GM12878 (cell line): ENCODE data around the gene CEP128. TPM values are rescaled to one million over a fixed set of nuclear protein-coding genes. Genes with fewer than 3 reads are reported as not detected.
A peak's percentile ranks its signal among the peaks of the same experiment; 100 is the strongest.

Source experiments
- ASH2L ChIP-seq: fragments of 300-600, 200-600 bp; sonication (generic); IDR thresholded peaks from 2 replicates; pipeline ENCODE4 v1.6.1; 2017; ENCODE audit warnings: low read depth, mild to moderate bottlenecking, borderline replicate concordance
- CBX5 ChIP-seq: sonication (generic); IDR thresholded peaks from 2 replicates; pipeline ENCODE4 v1.6.1; 2016; ENCODE audit warnings: low read depth, moderate library complexity, mild to moderate bottlenecking, inconsistent platforms
- CHD4 ChIP-seq: fragments of 200-600 bp; sonication (generic); IDR thresholded peaks from 2 replicates; pipeline ENCODE4 v1.6.1; 2016; ENCODE audit warnings: mild to moderate bottlenecking
- CREM ChIP-seq: IDR thresholded peaks from 2 replicates; pipeline ENCODE4 v1.6.1; 2014; ENCODE audit warnings: antibody characterized with exemption, low read depth
- CUX1 ChIP-seq: IDR thresholded peaks from 2 replicates; pipeline ENCODE4 v1.6.1; 2012; ENCODE audit warnings: improper control_type of control experiment, low read depth, low read length; ENCODE audit not compliant: insufficient replicate concordance
- KAT2A ChIP-seq: conservative IDR thresholded peaks from 2 replicates; pipeline ENCODE4 v1.6.1; 2011; ENCODE audit warnings: low read depth, low read length; ENCODE audit not compliant: control insufficient read depth
- KLF5 ChIP-seq: fragments of 450-650 bp; IDR thresholded peaks from 2 replicates; pipeline ENCODE4 v1.6.1; 2014; ENCODE audit warnings: mild to moderate bottlenecking; ENCODE audit not compliant: partially characterized antibody
- LARP7 ChIP-seq: fragments of 450-650 bp; IDR thresholded peaks from 2 replicates; pipeline ENCODE4 v1.6.1; 2017; ENCODE audit warnings: mild to moderate bottlenecking
- MTA3 ChIP-seq: IDR thresholded peaks from 2 replicates; pipeline ENCODE4 v1.6.1; 2012; ENCODE audit warnings: low read length, inconsistent platforms, borderline replicate concordance
- SIN3A ChIP-seq: IDR thresholded peaks from 2 replicates; pipeline ENCODE4 v1.6.1; 2012; ENCODE audit warnings: low read depth, low read length, improper control_type of control experiment
- polyA plus RNA-seq, 11 experiments: library from polyadenylated mRNA; depleted of rRNA in 4 of 11; unstranded in 6 of 11; stranded (reverse) in 5 of 11; fragments of >200 nt; fragmentation: Nextera tagmentation in 4 of 11; fragmentation: Illumina TruSeq in 1 of 11; extraction: Ambion mirVana in 4 of 11; extraction: Trizol in 1 of 11; gene quantifications; 1 replicate in 1 of 11; 2 replicates in 10 of 11; pipeline versions ENCODE4 v1.2.1 to v1.2.3, GENCODE V29; 2011 to 2016; ENCODE audit warnings: inconsistent platforms in 2 of 11, missing spikeins in 2 of 11, low read depth in 1 of 11
- total RNA-seq, 4 experiments: library from RNA; depleted of rRNA in 3 of 4; stranded (reverse); fragments of >200 nt in 3 of 4; fragmentation: Illumina TruSeq in 1 of 4; extraction: Trizol in 1 of 4; gene quantifications; 2 replicates each; pipeline versions ENCODE4 v1.2.1 to v1.2.3, GENCODE V29; 2013 to 2021
- TF ChIP-seq, protein P1 (sequence below): fragments of 450-650 bp; formaldehyde crosslinking; IDR thresholded peaks from 2 replicates; pipeline ENCODE4 v1.4.0; 2020; ENCODE audit warnings: mild to moderate bottlenecking, moderate library complexity
- TF ChIP-seq, protein P2 (sequence below): fragments of 450-650 bp; IDR thresholded peaks from 2 replicates; pipeline ENCODE4 v1.6.1; 2017; ENCODE audit warnings: mild to moderate bottlenecking, low read depth, inconsistent platforms; ENCODE audit not compliant: poor library complexity, severe bottlenecking
- TF ChIP-seq, protein P3 (sequence below): fragments of 150-350 bp; IDR thresholded peaks from 2 replicates; pipeline ENCODE4 v1.6.1; 2016; ENCODE audit warnings: low read depth, low read length
- TF ChIP-seq, protein P4 (sequence below): IDR thresholded peaks from 2 replicates; pipeline ENCODE4 v1.6.1; 2011; ENCODE audit warnings: low read depth, mild to moderate bottlenecking, low read length, moderate library complexity, borderline replicate concordance; ENCODE audit errors: extremely low read depth

Gene CEP128
- total and polyA plus RNA-seq, 10 of the 15 experiments (the other 5 are each of a cell fraction or from before 2014, with no cell fraction given): 1.1 to 6.7 (median 3.4) TPM

GRCh38 chr14:80587096-80587724 lies 354.3 kb downstream of the CEP128 start (continued):
- no peak for TF ChIP-seq KLF5
- TF ChIP-seq ASH2L: no peak
- TF ChIP-seq, protein P1, sequence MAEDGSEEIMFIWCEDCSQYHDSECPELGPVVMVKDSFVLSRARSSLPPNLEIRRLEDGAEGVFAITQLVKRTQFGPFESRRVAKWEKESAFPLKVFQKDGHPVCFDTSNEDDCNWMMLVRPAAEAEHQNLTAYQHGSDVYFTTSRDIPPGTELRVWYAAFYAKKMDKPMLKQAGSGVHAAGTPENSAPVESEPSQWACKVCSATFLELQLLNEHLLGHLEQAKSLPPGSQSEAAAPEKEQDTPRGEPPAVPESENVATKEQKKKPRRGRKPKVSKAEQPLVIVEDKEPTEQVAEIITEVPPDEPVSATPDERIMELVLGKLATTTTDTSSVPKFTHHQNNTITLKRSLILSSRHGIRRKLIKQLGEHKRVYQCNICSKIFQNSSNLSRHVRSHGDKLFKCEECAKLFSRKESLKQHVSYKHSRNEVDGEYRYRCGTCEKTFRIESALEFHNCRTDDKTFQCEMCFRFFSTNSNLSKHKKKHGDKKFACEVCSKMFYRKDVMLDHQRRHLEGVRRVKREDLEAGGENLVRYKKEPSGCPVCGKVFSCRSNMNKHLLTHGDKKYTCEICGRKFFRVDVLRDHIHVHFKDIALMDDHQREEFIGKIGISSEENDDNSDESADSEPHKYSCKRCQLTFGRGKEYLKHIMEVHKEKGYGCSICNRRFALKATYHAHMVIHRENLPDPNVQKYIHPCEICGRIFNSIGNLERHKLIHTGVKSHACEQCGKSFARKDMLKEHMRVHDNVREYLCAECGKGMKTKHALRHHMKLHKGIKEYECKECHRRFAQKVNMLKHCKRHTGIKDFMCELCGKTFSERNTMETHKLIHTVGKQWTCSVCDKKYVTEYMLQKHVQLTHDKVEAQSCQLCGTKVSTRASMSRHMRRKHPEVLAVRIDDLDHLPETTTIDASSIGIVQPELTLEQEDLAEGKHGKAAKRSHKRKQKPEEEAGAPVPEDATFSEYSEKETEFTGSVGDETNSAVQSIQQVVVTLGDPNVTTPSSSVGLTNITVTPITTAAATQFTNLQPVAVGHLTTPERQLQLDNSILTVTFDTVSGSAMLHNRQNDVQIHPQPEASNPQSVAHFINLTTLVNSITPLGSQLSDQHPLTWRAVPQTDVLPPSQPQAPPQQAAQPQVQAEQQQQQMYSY (CRISPR knock-in tag): no peak
- TF ChIP-seq SIN3A: no peak
- TF ChIP-seq, protein P2, sequence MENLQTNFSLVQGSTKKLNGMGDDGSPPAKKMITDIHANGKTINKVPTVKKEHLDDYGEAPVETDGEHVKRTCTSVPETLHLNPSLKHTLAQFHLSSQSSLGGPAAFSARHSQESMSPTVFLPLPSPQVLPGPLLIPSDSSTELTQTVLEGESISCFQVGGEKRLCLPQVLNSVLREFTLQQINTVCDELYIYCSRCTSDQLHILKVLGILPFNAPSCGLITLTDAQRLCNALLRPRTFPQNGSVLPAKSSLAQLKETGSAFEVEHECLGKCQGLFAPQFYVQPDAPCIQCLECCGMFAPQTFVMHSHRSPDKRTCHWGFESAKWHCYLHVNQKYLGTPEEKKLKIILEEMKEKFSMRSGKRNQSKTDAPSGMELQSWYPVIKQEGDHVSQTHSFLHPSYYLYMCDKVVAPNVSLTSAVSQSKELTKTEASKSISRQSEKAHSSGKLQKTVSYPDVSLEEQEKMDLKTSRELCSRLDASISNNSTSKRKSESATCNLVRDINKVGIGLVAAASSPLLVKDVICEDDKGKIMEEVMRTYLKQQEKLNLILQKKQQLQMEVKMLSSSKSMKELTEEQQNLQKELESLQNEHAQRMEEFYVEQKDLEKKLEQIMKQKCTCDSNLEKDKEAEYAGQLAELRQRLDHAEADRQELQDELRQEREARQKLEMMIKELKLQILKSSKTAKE: peak; percentile 100
- TF ChIP-seq KAT2A: no peak
- TF ChIP-seq, protein P3, sequence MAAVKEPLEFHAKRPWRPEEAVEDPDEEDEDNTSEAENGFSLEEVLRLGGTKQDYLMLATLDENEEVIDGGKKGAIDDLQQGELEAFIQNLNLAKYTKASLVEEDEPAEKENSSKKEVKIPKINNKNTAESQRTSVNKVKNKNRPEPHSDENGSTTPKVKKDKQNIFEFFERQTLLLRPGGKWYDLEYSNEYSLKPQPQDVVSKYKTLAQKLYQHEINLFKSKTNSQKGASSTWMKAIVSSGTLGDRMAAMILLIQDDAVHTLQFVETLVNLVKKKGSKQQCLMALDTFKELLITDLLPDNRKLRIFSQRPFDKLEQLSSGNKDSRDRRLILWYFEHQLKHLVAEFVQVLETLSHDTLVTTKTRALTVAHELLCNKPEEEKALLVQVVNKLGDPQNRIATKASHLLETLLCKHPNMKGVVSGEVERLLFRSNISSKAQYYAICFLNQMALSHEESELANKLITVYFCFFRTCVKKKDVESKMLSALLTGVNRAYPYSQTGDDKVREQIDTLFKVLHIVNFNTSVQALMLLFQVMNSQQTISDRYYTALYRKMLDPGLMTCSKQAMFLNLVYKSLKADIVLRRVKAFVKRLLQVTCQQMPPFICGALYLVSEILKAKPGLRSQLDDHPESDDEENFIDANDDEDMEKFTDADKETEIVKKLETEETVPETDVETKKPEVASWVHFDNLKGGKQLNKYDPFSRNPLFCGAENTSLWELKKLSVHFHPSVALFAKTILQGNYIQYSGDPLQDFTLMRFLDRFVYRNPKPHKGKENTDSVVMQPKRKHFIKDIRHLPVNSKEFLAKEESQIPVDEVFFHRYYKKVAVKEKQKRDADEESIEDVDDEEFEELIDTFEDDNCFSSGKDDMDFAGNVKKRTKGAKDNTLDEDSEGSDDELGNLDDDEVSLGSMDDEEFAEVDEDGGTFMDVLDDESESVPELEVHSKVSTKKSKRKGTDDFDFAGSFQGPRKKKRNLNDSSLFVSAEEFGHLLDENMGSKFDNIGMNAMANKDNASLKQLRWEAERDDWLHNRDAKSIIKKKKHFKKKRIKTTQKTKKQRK: no peak
- TF ChIP-seq LARP7: no peak
- no peak for TF ChIP-seq CHD4
- 0 out of 2 replicates have a peak, but pooled peaks have one; percentile 47 for TF ChIP-seq CBX5
- peak; percentile 82 for TF ChIP-seq CREM
- no peak for TF ChIP-seq CUX1
- TF ChIP-seq MTA3: peak; percentile 94; the same call in 1 of the 2 replicates
- TF ChIP-seq, protein P4, sequence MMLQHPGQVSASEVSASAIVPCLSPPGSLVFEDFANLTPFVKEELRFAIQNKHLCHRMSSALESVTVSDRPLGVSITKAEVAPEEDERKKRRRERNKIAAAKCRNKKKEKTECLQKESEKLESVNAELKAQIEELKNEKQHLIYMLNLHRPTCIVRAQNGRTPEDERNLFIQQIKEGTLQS: no peak
